ENCODE results near the gene ABCB8. TPM values are rescaled to one million over a fixed set of nuclear protein-coding genes. Genes with fewer than 3 reads are reported as not detected.

Gene ABCB8
- 10 to 100 TPM; 57.0 to 62.2 TPM for total RNA-seq
- 20.7 TPM for polyA plus RNA-seq (2013, experiment 1 of 2)
- polyA plus RNA-seq (2013, experiment 2 of 2) = 27.1 TPM
- 14.5 to 63.8 (median 44.8) reads per million in 172 experiments for total RNA-seq

GRCh38 chr7:151028131-151028947 lies at the start of gene ABCB8:
TSS of gene ABCB8 (plus strand) at chr7:151028450. CDS start at chr7:151028516, 66 bp downstream.
- H3K4me1 ChIP-seq (ENCODE audit: insufficient read depth, low read length) = peaks cover 22% of the 10 kb centered on the region
- ChIA-PET POLR2A (interaction anchor here (0.7 to 2.4 kb wide), 25 partner anchors 10 to 659 kb away, joined by 3 to 77 read pairs (median 4); partner anchors contain the start of genes AGAP3, CDK5, FASTK and GIMAP8), CTCF (interaction anchor here (0.7 to 4.0 kb wide), 16 partner anchors 10 to 1766 kb away, joined by 3 to 39 read pairs (median 4); partner anchors contain the start of genes ABCF2, NUB1, SLC4A2 and TMUB1)
- Mint-ChIP-seq H3K27me3 (no peaks in the 10 kb centered on the region), H3K27ac (peak within 1 kb of the TSS; percentile 98), H3K36me3 (ENCODE audit: low read depth) (peaks cover 29% of the 10 kb centered on the region), H3K4me1 (ENCODE audit: low read depth) (peaks cover 41% of the 10 kb centered on the region), H3K9me3 (no peaks in the 10 kb centered on the region), H3K4me3 (peak within 1 kb of the TSS; percentile 96)
- peak within 1 kb of the TSS; percentile 80 to 96 for H3K27ac ChIP-seq (ENCODE audit: low read depth in 1 of 2, low read length in 2 of 2)
- H3K9me3 ChIP-seq (ENCODE audit: control insufficient read depth in 1 of 2, insufficient read depth in 1 of 2, low read length in 2 of 2) = no peaks in the 10 kb centered on the region
- peaks cover 13% of the 10 kb centered on the region for H3K36me3 ChIP-seq (ENCODE audit: insufficient read depth, low read length)
- ATAC-seq (ENCODE audit: poor library complexity) (peak; percentile 90), DNase-seq (peak; percentile 95 to 100 (median 97))
- intact Hi-C loops (cut with DNase I, micrococcal nuclease) = loop anchor here (1.0 to 2.0 kb wide), 6 partner anchors 14 to 83 kb away; partner anchors contain the start of genes FASTK (in 1 of the 2), SLC4A2 (in 1 of the 2) and TMUB1 (in 1 of the 2)
- H3K27me3 ChIP-seq (ENCODE audit: control insufficient read depth in 1 of 2, insufficient read depth in 2 of 2, low read length in 2 of 2) = no peaks in the 10 kb centered on the region
- TF ChIP-seq CTCF (IDR thresholded peaks at IDR 0.05) = peak; percentile 63
- peak within 1 kb of the TSS; percentile 74 for H3K4me3 ChIP-seq (ENCODE audit: low read length)

GRCh38 chr7:150979713-150980390 lies 48.4 kb upstream of the ABCB8 start:
- peaks cover 35 to 41% of the 10 kb centered on the region in 2 experiments for H3K27me3 ChIP-seq (ENCODE audit: control insufficient read depth in 1 of 2, insufficient read depth in 2 of 2, low read length in 2 of 2)
- no peak overlapping the region for H3K4me3 ChIP-seq (ENCODE audit: low read length)
- no peaks in the 10 kb centered on the region for H3K9me3 Mint-ChIP-seq
- H3K4me1 Mint-ChIP-seq (ENCODE audit: low read depth) = peaks cover 36% of the 10 kb centered on the region
- DNase-seq (no peak), ATAC-seq (ENCODE audit: poor library complexity) (no peak)
- no peak for TF ChIP-seq CTCF (IDR thresholded peaks at IDR 0.05)
- H3K4me3 Mint-ChIP-seq = peak overlapping the region; percentile 45
- CTCF ChIA-PET = interaction anchor here (0.6 to 1.6 kb wide), 4 partner anchors 17 to 78 kb away, joined by 4 to 7 read pairs (median 6); no protein-coding TSS in a partner anchor
- POLR2A ChIA-PET = interaction anchor here (0.8 to 2.8 kb wide), 4 partner anchors 31 to 42 kb away, joined by 3 to 12 read pairs (median 6); no protein-coding TSS in a partner anchor
- H3K27ac ChIP-seq (ENCODE audit: low read depth in 1 of 2, low read length in 2 of 2) = no peak overlapping the region
- H3K4me1 ChIP-seq (ENCODE audit: insufficient read depth, low read length) = peaks cover 45% of the 10 kb centered on the region
- no peaks in the 10 kb centered on the region for H3K36me3 Mint-ChIP-seq (ENCODE audit: low read depth)
- peaks cover 62% of the 10 kb centered on the region for H3K27me3 Mint-ChIP-seq
- intact Hi-C loops (cut with DNase I, micrococcal nuclease) = loop anchor here (5.0 to 10.0 kb wide), 3 partner anchors 32 to 1265 kb away; partner anchors contain the start of genes AGAP3 (in 1 of the 2), FASTK (in 1 of the 2) and TMUB1 (in 1 of the 2)
- no peak overlapping the region for H3K27ac Mint-ChIP-seq
- no peaks in the 10 kb centered on the region for H3K36me3 ChIP-seq (ENCODE audit: insufficient read depth, low read length)
- H3K9me3 ChIP-seq (ENCODE audit: control insufficient read depth in 1 of 2, insufficient read depth in 1 of 2, low read length in 2 of 2) = peaks cover 0 to 9% of the 10 kb centered on the region in 2 experiments

GRCh38 chr7:150980663-150981062 lies 47.6 kb upstream of the ABCB8 start:
- peaks cover 34% of the 10 kb centered on the region for H3K4me1 Mint-ChIP-seq (ENCODE audit: low read depth)
- no peaks in the 10 kb centered on the region for H3K36me3 Mint-ChIP-seq (ENCODE audit: low read depth)
- intact Hi-C loops (cut with DNase I, micrococcal nuclease) = loop anchor here in 1 of 2 experiments (10.0 kb wide), 1 partner anchor 1266 kb away; a partner anchor contains a TSS
- peaks cover 31 to 37% of the 10 kb centered on the region in 2 experiments for H3K27me3 ChIP-seq (ENCODE audit: control insufficient read depth in 1 of 2, insufficient read depth in 2 of 2, low read length in 2 of 2)
- CTCF ChIA-PET = interaction anchor here (0.6 to 1.6 kb wide), 3 partner anchors 18 to 79 kb away, joined by 4 to 6 read pairs (median 5); no protein-coding TSS in a partner anchor
- peak overlapping the region; percentile 18 for H3K4me3 Mint-ChIP-seq
- TF ChIP-seq CTCF (IDR thresholded peaks at IDR 0.05) = no peak
- peaks cover 0 to 9% of the 10 kb centered on the region in 2 experiments for H3K9me3 ChIP-seq (ENCODE audit: control insufficient read depth in 1 of 2, insufficient read depth in 1 of 2, low read length in 2 of 2)
- H3K4me3 ChIP-seq (ENCODE audit: low read length) = no peak overlapping the region
- no peaks in the 10 kb centered on the region for H3K9me3 Mint-ChIP-seq
- H3K27ac Mint-ChIP-seq = no peak overlapping the region
- H3K36me3 ChIP-seq (ENCODE audit: insufficient read depth, low read length) = no peaks in the 10 kb centered on the region
- peaks cover 58% of the 10 kb centered on the region for H3K27me3 Mint-ChIP-seq
- peaks cover 39% of the 10 kb centered on the region for H3K4me1 ChIP-seq (ENCODE audit: insufficient read depth, low read length)
- no peak overlapping the region for H3K27ac ChIP-seq (ENCODE audit: low read depth in 1 of 2, low read length in 2 of 2)
- ATAC-seq (ENCODE audit: poor library complexity) (no peak), DNase-seq (no peak)
- POLR2A ChIA-PET = interaction anchor here (2.8 kb wide), 1 partner anchor 34 kb away, joined by 12 read pairs; no protein-coding TSS in a partner anchor
